Endodermal cell (in vitro differentiated cells): Measurements from ENCODE around the gene DNAJC8. TPM values are rescaled to one million over a fixed set of nuclear protein-coding genes. Genes with fewer than 3 reads are reported as not detected.

Experiments used
- DNase-seq: peaks from one replicate; pipeline ENCODE4 v3.0.0-alpha.2; 2017
- H3K27ac ChIP-seq: 2 replicates; pipeline ENCODE4 v1.5.1; 2013; ENCODE audit warnings: mild to moderate bottlenecking, low read depth, low read length, moderate library complexity
- H3K27me3 ChIP-seq: 2 replicates; pipeline ENCODE4 v1.6.1; 2013; ENCODE audit warnings: mild to moderate bottlenecking, low read length, moderate library complexity; ENCODE audit not compliant: insufficient read depth, control insufficient read depth, poor library complexity, severe bottlenecking
- H3K36me3 ChIP-seq: 2 replicates; pipeline ENCODE4 v1.7.0; 2013; ENCODE audit warnings: mild to moderate bottlenecking, low read length, moderate library complexity; ENCODE audit not compliant: control insufficient read depth, insufficient read depth
- H3K4me1 ChIP-seq: one replicate; pipeline ENCODE4 v1.7.0; 2013; ENCODE audit warnings: low read length; ENCODE audit not compliant: control insufficient read depth, insufficient read depth
- H3K4me3 ChIP-seq: 2 replicates; pipeline ENCODE4 v1.5.1; 2013; ENCODE audit warnings: mild to moderate bottlenecking, low read length, moderate library complexity
- H3K9ac ChIP-seq: 2 replicates; pipeline ENCODE4 v1.6.1; 2013; ENCODE audit warnings: mild to moderate bottlenecking, low read length, moderate library complexity; ENCODE audit not compliant: poor library complexity, severe bottlenecking; ENCODE audit errors: extremely low read depth
- H3K9me3 ChIP-seq: 2 replicates; pipeline ENCODE4 v1.6.1; 2013; ENCODE audit warnings: mild to moderate bottlenecking, low read length, moderate library complexity; ENCODE audit not compliant: control insufficient read depth
- H3K27ac Mint-ChIP-seq: 2 replicates; pipeline ENCODE4 v1.8.0; 2020; ENCODE audit warnings: mixed read lengths
- H3K27me3 Mint-ChIP-seq: 2 replicates; pipeline ENCODE4 v1.8.0; 2021; ENCODE audit warnings: mild to moderate bottlenecking, mixed read lengths; ENCODE audit not compliant: insufficient read depth
- H3K36me3 Mint-ChIP-seq: 2 replicates; pipeline ENCODE4 v1.8.0; 2020; ENCODE audit warnings: low read depth, mixed read lengths
- H3K4me1 Mint-ChIP-seq: 2 replicates; pipeline ENCODE4 v1.8.0; 2020; ENCODE audit warnings: mixed read lengths
- H3K4me3 Mint-ChIP-seq: 2 replicates; pipeline ENCODE4 v1.8.0; 2020; ENCODE audit warnings: mild to moderate bottlenecking, moderate library complexity, mixed read lengths
- H3K9me3 Mint-ChIP-seq: 2 replicates; pipeline ENCODE4 v1.8.0; 2020; ENCODE audit warnings: mild to moderate bottlenecking, mixed read lengths
- CTCF ChIP-seq: fragments of 200-600 bp; sonication (generic); conservative IDR thresholded peaks from 2 replicates; pipeline ENCODE4 v1.5.0; 2021; ENCODE audit warnings: antibody characterized with exemption, mild to moderate bottlenecking
- WGBS, 2 experiments: methylation state at CpG; one replicate each; pipeline versions ENCODE4 v1.1.5 to v1.1.7; 2013; ENCODE audit warnings: missing lambda C conversion rate in 2 of 2, mixed read lengths in 1 of 2; ENCODE audit not compliant: insufficient coverage in 1 of 2, insufficient read length in 1 of 2; 5-methylcytosine and 5-hydroxymethylcytosine counted together
- total RNA-seq, 2 donors: library from RNA; stranded (reverse); fragmentation: NEBNext Ultra II Directional in 1 of 2; extraction: Animal tissue kit (Norgen Biotek cat#: 25700) in 1 of 2; gene quantifications; 2 replicates in 1 of 2; 3 replicates in 1 of 2; pipeline ENCODE4 v1.2.1, GENCODE V29; 2021

The DNAJC8 gene
- total RNA-seq, 2 donors from 2014 or later: 122 to 144 TPM

- Histone ChIP-seq H3K4me1 (peaks cover 4% of the 10 kb centered on the region), H3K27me3 (no peaks in the 10 kb centered on the region), H3K9ac (no peak within 1 kb of the TSS), H3K9me3 (no peaks in the 10 kb centered on the region), H3K36me3 (no peaks in the 10 kb centered on the region), H3K4me3 (no peak within 1 kb of the TSS), H3K27ac (no peak within 1 kb of the TSS)
- no peak within 1 kb of the TSS for H3K4me3 Mint-ChIP-seq
- H3K4me1 Mint-ChIP-seq: peaks cover 14% of the 10 kb centered on the region
- 88 to 90% methylated on average over 14 to 18 of the region's 18 CpGs for WGBS, 2 experiments
- H3K9me3 Mint-ChIP-seq: no peaks in the 10 kb centered on the region
- no peak for TF ChIP-seq CTCF
- no peak for DNase-seq
- no peaks in the 10 kb centered on the region for H3K36me3 Mint-ChIP-seq
- no peaks in the 10 kb centered on the region for H3K27me3 Mint-ChIP-seq
- no peak within 1 kb of the TSS for H3K27ac Mint-ChIP-seq
These were observed 56.0 kb downstream of the DNAJC8 start, which contains the start of gene PTAFR for GRCh38 chr1:28176492-28177470. TSS of gene PTAFR (minus strand) at chr1:28176690. CDS start at chr1:28151021, 25,669 bp downstream.

- Mint-ChIP-seq H3K27me3 (no peaks in the 10 kb centered on the region), H3K4me1 (peaks cover 15% of the 10 kb centered on the region), H3K9me3 (no peaks in the 10 kb centered on the region), H3K4me3 (no peak overlapping the region), H3K36me3 (no peaks in the 10 kb centered on the region), H3K27ac (no peak overlapping the region)
- H3K9ac ChIP-seq: no peak overlapping the region
- peaks cover 4% of the 10 kb centered on the region for H3K4me1 ChIP-seq
- no peak for TF ChIP-seq CTCF
- no peaks in the 10 kb centered on the region for H3K9me3 ChIP-seq
- no peaks in the 10 kb centered on the region for H3K27me3 ChIP-seq
- H3K4me3 ChIP-seq: no peak overlapping the region
- no peak for DNase-seq
- H3K36me3 ChIP-seq: no peaks in the 10 kb centered on the region
- 87 to 96% methylated on average over 2 to 8 of the region's 8 CpGs for WGBS, 2 experiments
- H3K27ac ChIP-seq: no peak overlapping the region
These were observed 56.8 kb downstream of the DNAJC8 start for GRCh38 chr1:28175955-28176485.

- no peak for TF ChIP-seq CTCF
- Mint-ChIP-seq H3K27me3 (no peaks in the 10 kb centered on the region), H3K4me1 (peaks cover 15% of the 10 kb centered on the region), H3K36me3 (no peaks in the 10 kb centered on the region), H3K4me3 (no peak overlapping the region), H3K27ac (peak overlapping the region; percentile 37), H3K9me3 (no peaks in the 10 kb centered on the region)
- Histone ChIP-seq H3K27ac (peak overlapping the region; percentile 53), H3K9ac (no peak overlapping the region), H3K9me3 (no peaks in the 10 kb centered on the region), H3K4me3 (no peak overlapping the region), H3K27me3 (no peaks in the 10 kb centered on the region), H3K4me1 (peaks cover 4% of the 10 kb centered on the region), H3K36me3 (no peaks in the 10 kb centered on the region)
- no peak for DNase-seq
- 88% methylated on average over 5 of the region's 5 CpGs; no CpG with 5 or more reads in 1 of the 2 experiments for WGBS, 2 experiments
These were observed 58.9 kb downstream of the DNAJC8 start for GRCh38 chr1:28173980-28174297.
